ENCODE data around the gene KAT14. TPM values are rescaled to one million over a fixed set of nuclear protein-coding genes. Genes with fewer than 3 reads are reported as not detected.
"Not testable (repeated sequence)": the region's sequence is repeated elsewhere in the genome, so short reads cannot be mapped to it uniquely, and the experiment has no call there.

Gene KAT14
- total RNA-seq, 2 experiments from 2014 or later, result 16.6 to 16.7 TPM

- not testable (repeated sequence) for DNase-seq, H3K27ac Mint-ChIP-seq, H3K27me3 Mint-ChIP-seq, H3K4me1 Mint-ChIP-seq, H3K4me3 Mint-ChIP-seq
- Mint-ChIP-seq H3K36me3 (peaks cover 51% of the 10 kb centered on the region), H3K9me3 (peaks cover 15% of the 10 kb centered on the region)
Observed at GRCh38 chr20:18180366-18180765, 42.7 kb downstream of the KAT14 start.

- Mint-ChIP-seq H3K27ac (no peak overlapping the region), H3K27me3 (no peaks in the 10 kb centered on the region), H3K4me3 (no peak overlapping the region), H3K9me3 (peaks cover 15% of the 10 kb centered on the region), H3K4me1 (no peaks in the 10 kb centered on the region), H3K36me3 (peaks cover 47% of the 10 kb centered on the region)
- DNase-seq, result no peak
Observed at GRCh38 chr20:18180815-18181214, 43.2 kb downstream of the KAT14 start.

GRCh38 chr20:18187020-18187419 lies 49.4 kb downstream of the KAT14 start:
- Mint-ChIP-seq H3K9me3 (no peaks in the 10 kb centered on the region), H3K27me3 (no peaks in the 10 kb centered on the region), H3K36me3 (peaks cover 7% of the 10 kb centered on the region), H3K27ac (no peak overlapping the region), H3K4me1 (peaks cover 3% of the 10 kb centered on the region), H3K4me3 (no peak overlapping the region)
- DNase-seq, result no peak

DNA sequence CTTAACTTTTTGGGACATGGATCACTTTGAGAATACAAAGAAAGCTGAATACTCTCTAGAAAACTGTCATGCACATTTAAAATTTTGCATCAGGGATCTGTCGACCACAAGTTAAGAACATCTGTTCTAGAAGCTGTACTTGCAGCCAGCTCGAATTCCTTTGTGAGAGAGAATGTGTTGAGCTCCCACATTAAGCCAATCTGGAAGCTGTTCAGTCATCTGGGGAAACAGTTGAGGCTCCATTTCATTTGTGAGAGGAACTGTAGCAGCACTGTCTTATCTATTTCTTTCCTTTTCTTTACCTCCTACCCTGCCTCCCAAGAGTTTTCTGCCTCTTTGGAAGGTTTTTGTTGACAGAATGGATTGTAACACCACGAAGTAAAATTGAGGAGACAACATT lies 50.8 kb downstream of the KAT14 start:
- no peak for DNase-seq
- no peaks in the 10 kb centered on the region for H3K9me3 Mint-ChIP-seq
- no peaks in the 10 kb centered on the region for H3K27me3 Mint-ChIP-seq
- peaks cover 3% of the 10 kb centered on the region for H3K4me1 Mint-ChIP-seq
- no peak overlapping the region for H3K4me3 Mint-ChIP-seq
- peaks cover 6% of the 10 kb centered on the region for H3K36me3 Mint-ChIP-seq
- H3K27ac Mint-ChIP-seq, result no peak overlapping the region

- H3K9me3 Mint-ChIP-seq, result no peaks in the 10 kb centered on the region
- H3K4me3 Mint-ChIP-seq, result no peak overlapping the region
- H3K4me1 Mint-ChIP-seq, result peaks cover 3% of the 10 kb centered on the region
- no peak overlapping the region for H3K27ac Mint-ChIP-seq
- no peaks in the 10 kb centered on the region for H3K27me3 Mint-ChIP-seq
- peaks cover 5% of the 10 kb centered on the region for H3K36me3 Mint-ChIP-seq
- DNase-seq, result no peak
Observed at GRCh38 chr20:18190338-18191233, 52.9 kb downstream of the KAT14 start.

GRCh38 chr20:18191306-18191705 lies 53.6 kb downstream of the KAT14 start:
- Mint-ChIP-seq H3K27me3 (no peaks in the 10 kb centered on the region), H3K4me1 (peaks cover 3% of the 10 kb centered on the region), H3K4me3 (no peak overlapping the region), H3K36me3 (peaks cover 2% of the 10 kb centered on the region), H3K27ac (no peak overlapping the region), H3K9me3 (no peaks in the 10 kb centered on the region)
- DNase-seq, result no peak

- H3K9me3 Mint-ChIP-seq, H3K4me3 Mint-ChIP-seq, H3K27me3 Mint-ChIP-seq, H3K4me1 Mint-ChIP-seq, DNase-seq, H3K36me3 Mint-ChIP-seq, H3K27ac Mint-ChIP-seq: not testable (repeated sequence)
Observed at GRCh38 chr20:18194461-18194860, 56.8 kb downstream of the KAT14 start.

DNA sequence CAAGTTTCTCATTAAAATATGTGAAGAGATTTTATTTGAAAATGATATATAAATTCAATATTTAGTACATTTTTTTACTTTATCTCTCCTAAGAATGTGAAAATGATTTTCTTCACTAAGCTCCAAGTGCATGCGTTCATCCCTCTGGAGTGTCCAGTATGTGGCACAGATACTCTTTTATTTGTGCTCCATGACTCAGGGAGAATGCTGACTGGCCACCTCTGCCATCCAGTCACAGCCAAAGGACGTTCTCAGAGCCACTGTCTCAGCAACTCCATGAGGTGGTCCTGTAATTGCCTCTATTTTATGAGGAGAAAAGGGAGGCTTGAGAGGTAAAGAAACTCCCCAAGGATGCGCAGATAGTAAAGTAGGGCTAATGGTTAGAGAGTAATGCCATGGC lies 58.3 kb downstream of the KAT14 start:
- Mint-ChIP-seq H3K4me3 (no peak overlapping the region), H3K36me3 (no peaks in the 10 kb centered on the region), H3K27me3 (no peaks in the 10 kb centered on the region), H3K4me1 (no peaks in the 10 kb centered on the region), H3K9me3 (no peaks in the 10 kb centered on the region), H3K27ac (no peak overlapping the region)
- DNase-seq, result no peak

DNA sequence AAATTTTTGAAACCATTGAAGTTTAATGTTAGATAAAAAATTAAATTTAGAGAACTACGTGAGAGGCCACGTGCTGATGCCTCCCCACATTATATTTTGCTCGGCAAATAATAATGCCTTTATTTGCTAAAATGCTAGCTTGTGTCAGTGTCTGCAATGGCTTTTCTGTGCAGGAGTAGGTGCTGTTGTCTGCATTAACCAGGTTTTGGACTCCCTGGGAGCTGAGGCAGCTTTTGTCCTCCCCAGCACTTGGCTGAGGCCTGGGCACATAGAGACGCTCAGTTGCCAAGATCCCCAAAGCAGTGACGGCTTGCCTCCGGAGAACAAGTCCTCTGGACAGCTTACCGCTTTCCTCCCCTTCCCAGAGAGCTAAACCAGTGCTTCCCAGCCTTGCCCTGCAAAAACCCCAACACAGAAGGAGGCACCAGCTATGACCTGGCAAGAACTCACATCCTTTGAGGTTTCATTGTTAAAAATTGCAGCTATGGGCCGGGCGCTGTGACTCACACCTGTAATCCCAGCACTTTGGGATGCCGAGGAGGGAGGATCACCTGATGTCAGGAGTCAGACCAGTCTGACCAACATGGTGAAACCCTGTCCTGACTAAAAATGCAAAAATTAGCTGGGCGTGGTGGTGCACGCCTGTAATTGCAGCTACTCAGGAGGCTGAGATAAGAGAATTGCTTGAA lies 59.9 kb downstream of the KAT14 start:
- Mint-ChIP-seq H3K9me3 (peaks cover 11% of the 10 kb centered on the region), H3K27me3 (no peaks in the 10 kb centered on the region), H3K4me1 (no peaks in the 10 kb centered on the region), H3K36me3 (peaks cover 10% of the 10 kb centered on the region), H3K4me3 (no peak overlapping the region), H3K27ac (no peak overlapping the region)
- DNase-seq, result no peak

- Mint-ChIP-seq H3K27me3 (no peaks in the 10 kb centered on the region), H3K4me1 (no peaks in the 10 kb centered on the region), H3K9me3 (peaks cover 12% of the 10 kb centered on the region), H3K27ac (no peak overlapping the region), H3K4me3 (no peak overlapping the region), H3K36me3 (peaks cover 12% of the 10 kb centered on the region)
- no peak for DNase-seq
Observed at GRCh38 chr20:18202966-18203365, 65.3 kb downstream of the KAT14 start.

DNA sequence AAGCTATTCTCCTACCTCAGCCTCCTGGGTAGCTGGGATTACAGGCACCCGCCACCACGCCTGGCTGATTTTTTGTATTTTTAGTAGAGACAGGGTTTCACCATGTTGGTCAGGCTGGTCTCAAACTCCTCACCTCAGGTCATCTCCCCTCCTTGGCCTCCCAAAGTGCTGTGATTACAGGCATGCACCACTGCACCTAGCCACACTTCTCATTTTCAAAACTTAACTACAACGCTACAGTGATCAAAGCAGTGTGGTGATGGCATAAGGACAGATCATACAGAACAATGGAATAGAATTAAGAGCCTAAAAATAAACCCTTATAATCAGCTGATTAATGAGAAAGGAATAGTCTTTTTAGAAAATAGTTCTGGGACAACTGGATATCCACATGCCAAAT lies 66.0 kb downstream of the KAT14 start:
- H3K9me3 Mint-ChIP-seq, result peaks cover 12% of the 10 kb centered on the region
- not testable (repeated sequence) for H3K27ac Mint-ChIP-seq, H3K4me3 Mint-ChIP-seq, DNase-seq, H3K4me1 Mint-ChIP-seq, H3K27me3 Mint-ChIP-seq
- H3K36me3 Mint-ChIP-seq, result peaks cover 12% of the 10 kb centered on the region

DNA sequence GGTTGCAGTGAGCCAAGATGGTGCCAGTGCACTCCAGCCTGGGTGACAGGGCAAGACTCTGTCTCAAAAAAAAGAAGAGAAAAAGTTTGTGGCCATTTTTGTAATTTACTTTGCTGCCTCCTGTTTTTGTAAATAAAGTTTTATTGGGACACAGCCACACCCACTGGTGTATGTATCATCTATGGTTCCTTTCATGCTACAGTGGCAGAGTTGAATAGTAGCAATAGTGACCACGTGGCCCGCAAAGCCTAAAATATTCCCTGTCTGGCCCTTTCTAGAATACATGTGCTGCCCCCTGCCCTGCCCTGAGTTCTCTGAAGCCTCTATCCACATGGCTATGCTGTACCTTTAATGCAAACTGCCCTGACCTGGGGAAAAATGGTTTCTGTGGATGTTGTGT lies 75.3 kb downstream of the KAT14 start:
- DNase-seq, result no peak
- Mint-ChIP-seq H3K4me3 (no peak overlapping the region), H3K27me3 (no peaks in the 10 kb centered on the region), H3K36me3 (no peaks in the 10 kb centered on the region), H3K9me3 (no peaks in the 10 kb centered on the region), H3K4me1 (no peaks in the 10 kb centered on the region), H3K27ac (no peak overlapping the region)

DNA sequence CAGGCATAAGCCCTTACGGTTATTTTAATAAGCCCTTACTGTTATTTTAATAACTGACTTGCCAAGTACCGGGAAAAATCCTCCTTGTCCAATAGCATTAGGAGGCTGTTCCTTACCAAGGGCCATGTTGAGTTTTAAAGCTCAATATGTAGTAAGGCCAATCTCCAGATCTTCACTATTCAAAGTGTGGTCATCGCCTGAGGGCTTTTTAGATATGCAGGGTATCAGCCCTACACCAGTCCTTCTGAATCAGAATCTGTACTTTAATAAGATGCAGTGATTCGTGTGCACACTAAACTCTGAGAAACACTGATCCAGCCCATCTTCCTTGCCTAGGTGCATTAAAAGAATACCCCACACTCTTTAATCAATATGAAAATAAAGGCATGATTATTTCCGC lies 77.9 kb downstream of the KAT14 start:
- Mint-ChIP-seq H3K36me3 (no peaks in the 10 kb centered on the region), H3K9me3 (no peaks in the 10 kb centered on the region), H3K4me3 (no peak overlapping the region), H3K4me1 (no peaks in the 10 kb centered on the region), H3K27ac (no peak overlapping the region), H3K27me3 (no peaks in the 10 kb centered on the region)
- no peak for DNase-seq

DNA sequence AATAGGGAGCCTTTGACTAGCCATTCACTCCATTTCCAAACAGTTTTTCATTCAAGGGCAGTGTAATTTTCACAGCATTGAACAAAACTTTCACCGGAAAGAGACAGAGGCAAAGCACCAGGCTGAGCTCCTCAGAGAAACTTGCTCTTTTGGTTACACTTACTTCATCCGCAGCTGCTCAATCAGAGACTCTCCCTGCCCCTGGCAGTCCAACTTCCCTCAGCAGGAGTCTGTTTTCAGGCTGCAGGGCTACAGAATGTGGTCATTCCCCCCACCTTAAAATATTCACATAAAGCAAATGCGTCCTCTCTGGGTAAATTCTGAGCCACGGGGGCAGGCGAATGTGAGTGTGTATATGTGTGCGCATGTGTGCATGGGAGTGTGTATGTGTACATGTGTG lies 80.6 kb downstream of the KAT14 start:
- Mint-ChIP-seq H3K36me3 (no peaks in the 10 kb centered on the region), H3K27me3 (peaks cover 4% of the 10 kb centered on the region), H3K27ac (no peak overlapping the region), H3K4me1 (no peaks in the 10 kb centered on the region), H3K4me3 (no peak overlapping the region), H3K9me3 (no peaks in the 10 kb centered on the region)
- no peak for DNase-seq

- DNase-seq, result no peak
- peaks cover 8% of the 10 kb centered on the region for H3K27me3 Mint-ChIP-seq
- H3K9me3 Mint-ChIP-seq, result no peaks in the 10 kb centered on the region
- H3K4me3 Mint-ChIP-seq, result no peak overlapping the region
- no peak overlapping the region for H3K27ac Mint-ChIP-seq
- no peaks in the 10 kb centered on the region for H3K36me3 Mint-ChIP-seq
- H3K4me1 Mint-ChIP-seq, result no peaks in the 10 kb centered on the region
Observed at GRCh38 chr20:18223409-18223808, 85.7 kb downstream of the KAT14 start.
